Measurements from ENCODE around the gene FOXR1.
A peak's percentile ranks its signal among the peaks of the same experiment; 100 is the strongest.
"Not testable (repeated sequence)": the region's sequence is repeated elsewhere in the genome, so short reads cannot be mapped to it uniquely, and the experiment has no call there.

Gene FOXR1

GRCh38 chr11:118998388-118998717, 26.8 kb downstream of the FOXR1 start:
- peak; percentile 2 to 5 for ATAC-seq

GRCh38 chr11:118998822-118999221, 27.3 kb downstream of the FOXR1 start:
- ATAC-seq, result no peak

GRCh38 chr11:119000906-119001305, 29.3 kb downstream of the FOXR1 start:
- ATAC-seq, result no peak

- peak; percentile 53 to 60 for ATAC-seq
These were observed 35.1 kb downstream of the FOXR1 start for GRCh38 chr11:119006656-119007055.

GRCh38 chr11:119011476-119012053, 40.0 kb downstream of the FOXR1 start:
- ATAC-seq, result no peak

- ATAC-seq, result no peak
These were observed 41.1 kb downstream of the FOXR1 start for GRCh38 chr11:119012629-119013170.

GRCh38 chr11:119014209-119014924, 42.8 kb downstream of the FOXR1 start:
- no peak for ATAC-seq

- ATAC-seq, result no peak
These were observed 43.6 kb downstream of the FOXR1 start for GRCh38 chr11:119015054-119015611.

- ATAC-seq, result no peak
These were observed 44.9 kb downstream of the FOXR1 start for GRCh38 chr11:119016216-119017009.

- ATAC-seq, result not testable (repeated sequence)
These were observed 45.8 kb downstream of the FOXR1 start for GRCh38 chr11:119017377-119017776.

GRCh38 chr11:119018074-119018938, 46.7 kb downstream of the FOXR1 start, which contains the start of the genes RPS25 and TRAPPC4:
Gene RPS25 (minus strand): TSS chr11:119018343. CDS start chr11:119018284, 59 bp downstream.
Gene TRAPPC4 (plus strand): TSS chr11:119018766. CDS start chr11:119018796, 30 bp downstream.
- peak; percentile 89 to 91 for ATAC-seq

- no peak for ATAC-seq
These were observed 48.4 kb downstream of the FOXR1 start for GRCh38 chr11:119019996-119020395.

- no peak for ATAC-seq
These were observed 50.1 kb downstream of the FOXR1 start for GRCh38 chr11:119021631-119022030.

- no peak for ATAC-seq
These were observed 52.2 kb downstream of the FOXR1 start for GRCh38 chr11:119023741-119024140.

- ATAC-seq, result no peak
These were observed 53.0 kb downstream of the FOXR1 start for GRCh38 chr11:119024430-119025098.

GRCh38 chr11:119025099-119025473, 53.5 kb downstream of the FOXR1 start:
- ATAC-seq, result no peak

- no peak for ATAC-seq
These were observed 54.0 kb downstream of the FOXR1 start for GRCh38 chr11:119025541-119025940.

GRCh38 chr11:119025978-119026766, 54.6 kb downstream of the FOXR1 start:
- ATAC-seq, result no peak

- no peak for ATAC-seq
These were observed 55.4 kb downstream of the FOXR1 start for GRCh38 chr11:119026970-119027369.

GRCh38 chr11:119027561-119028345, 56.2 kb downstream of the FOXR1 start:
- no peak for ATAC-seq

Measured in activated CD4-positive, CD25-positive, alpha-beta regulatory T cell treated with anti-CD3 and anti-CD28 coated beads, Interleukin-2, amount 50 U/mL, for 24 hours (primary cell).